Nephron progenitor cell (in vitro differentiated cells): Measurements from ENCODE around the gene LMF1.

Experiments used
- DNase-seq: peaks from one replicate; pipeline ENCODE4 v3.0.0; 2021
- H3K27ac Mint-ChIP-seq: 2 replicates; pipeline ENCODE4 v1.8.0; 2021; ENCODE audit warnings: mild to moderate bottlenecking, moderate library complexity, mixed read lengths
- H3K27me3 Mint-ChIP-seq: 2 replicates; pipeline ENCODE4 v1.8.0; 2021; ENCODE audit warnings: mild to moderate bottlenecking, low read depth, mixed read lengths; ENCODE audit not compliant: poor library complexity
- H3K36me3 Mint-ChIP-seq: 2 replicates; pipeline ENCODE4 v1.8.0; 2021; ENCODE audit warnings: low read depth, mixed read lengths
- H3K4me1 Mint-ChIP-seq: 2 replicates; pipeline ENCODE4 v1.8.0; 2021; ENCODE audit warnings: mixed read lengths
- H3K4me3 Mint-ChIP-seq: 2 replicates; pipeline ENCODE4 v1.8.0; 2021; ENCODE audit warnings: mild to moderate bottlenecking, moderate library complexity, mixed read lengths
- H3K9me3 Mint-ChIP-seq: 2 replicates; pipeline ENCODE4 v1.8.0; 2021; ENCODE audit warnings: mild to moderate bottlenecking, moderate library complexity, mixed read lengths
- CTCF ChIP-seq: fragments of 200-600 bp; sonication (generic); IDR thresholded peaks from 2 replicates; pipeline ENCODE4 v1.5.0; 2021; ENCODE audit warnings: antibody characterized with exemption

The LMF1 gene

GRCh38 chr16:880471-881171 is 90.2 kb downstream of the LMF1 start:
- Mint-ChIP-seq H3K27me3 (peaks cover 9% of the 10 kb centered on the region), H3K27ac (no peak overlapping the region), H3K36me3 (peaks cover 17% of the 10 kb centered on the region), H3K4me1 (peaks cover 28% of the 10 kb centered on the region), H3K4me3 (no peak overlapping the region), H3K9me3 (peaks cover 8% of the 10 kb centered on the region)
- no peak for TF ChIP-seq CTCF
- no peak for DNase-seq

- Mint-ChIP-seq H3K36me3 (peaks cover 17% of the 10 kb centered on the region), H3K27me3 (peaks cover 9% of the 10 kb centered on the region), H3K4me1 (peaks cover 34% of the 10 kb centered on the region), H3K9me3 (peaks cover 8% of the 10 kb centered on the region), H3K4me3 (no peak overlapping the region), H3K27ac (no peak overlapping the region)
- no peak for TF ChIP-seq CTCF
- no peak for DNase-seq
These were observed 90.8 kb downstream of the LMF1 start for GRCh38 chr16:879986-880385.

GRCh38 chr16:879461-879861 is 91.3 kb downstream of the LMF1 start:
- H3K27me3 Mint-ChIP-seq = peaks cover 9% of the 10 kb centered on the region
- no peak overlapping the region for H3K4me3 Mint-ChIP-seq
- no peak for TF ChIP-seq CTCF
- H3K4me1 Mint-ChIP-seq = peaks cover 37% of the 10 kb centered on the region
- no peak overlapping the region for H3K27ac Mint-ChIP-seq
- peaks cover 8% of the 10 kb centered on the region for H3K9me3 Mint-ChIP-seq
- no peak for DNase-seq
- H3K36me3 Mint-ChIP-seq = peaks cover 17% of the 10 kb centered on the region

GRCh38 chr16:878886-879285 is 91.9 kb downstream of the LMF1 start:
- peaks cover 17% of the 10 kb centered on the region for H3K36me3 Mint-ChIP-seq
- no peak overlapping the region for H3K4me3 Mint-ChIP-seq
- no peak for DNase-seq
- H3K4me1 Mint-ChIP-seq = peaks cover 37% of the 10 kb centered on the region
- no peak for TF ChIP-seq CTCF
- no peak overlapping the region for H3K27ac Mint-ChIP-seq
- H3K27me3 Mint-ChIP-seq = peaks cover 9% of the 10 kb centered on the region
- H3K9me3 Mint-ChIP-seq = peaks cover 8% of the 10 kb centered on the region

- peak; percentile 57 for DNase-seq
- H3K27ac Mint-ChIP-seq = no peak overlapping the region
- peaks cover 44% of the 10 kb centered on the region for H3K4me1 Mint-ChIP-seq
- peaks cover 9% of the 10 kb centered on the region for H3K27me3 Mint-ChIP-seq
- H3K36me3 Mint-ChIP-seq = peaks cover 17% of the 10 kb centered on the region
- peak; percentile 19 for TF ChIP-seq CTCF
- H3K4me3 Mint-ChIP-seq = no peak overlapping the region
- peaks cover 8% of the 10 kb centered on the region for H3K9me3 Mint-ChIP-seq
These were observed 92.6 kb downstream of the LMF1 start for GRCh38 chr16:878072-878784.
